Activated T-helper 1 cell treated with anti-CD3 and anti-CD28 coated beads, Interleukin-2, amount 50 U/mL, for 16 hours (primary cell): Measurements from ENCODE around the gene LOX.

Experiments used
- DNase-seq, 2 donors: peaks; one replicate each; pipeline ENCODE4 v3.0.0-alpha.2; 2020; ENCODE audit warnings: low read depth in 1 of 2, low spot score in 1 of 2

Gene LOX

DNA sequence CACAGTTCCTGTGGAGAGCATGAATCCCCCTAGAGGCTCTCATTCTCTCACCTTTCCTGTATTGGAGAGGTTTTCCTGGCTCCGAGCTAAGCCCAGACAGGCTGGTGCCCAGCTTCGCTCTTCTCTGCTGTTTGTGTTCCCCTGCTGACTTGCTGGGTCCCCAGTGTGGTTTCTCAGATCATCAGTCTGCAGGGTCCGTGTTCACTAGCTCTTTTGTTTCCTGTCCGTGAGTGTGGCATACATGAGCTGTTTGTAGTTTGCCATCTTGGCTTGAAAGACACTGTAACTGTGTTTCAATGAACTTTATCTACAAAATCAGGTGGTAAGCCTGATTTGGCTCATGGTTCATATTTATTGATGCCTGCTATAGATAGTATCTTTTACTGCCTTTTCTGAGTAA is 23.8 kb downstream of the LOX start:
- no peak for DNase-seq

DNA sequence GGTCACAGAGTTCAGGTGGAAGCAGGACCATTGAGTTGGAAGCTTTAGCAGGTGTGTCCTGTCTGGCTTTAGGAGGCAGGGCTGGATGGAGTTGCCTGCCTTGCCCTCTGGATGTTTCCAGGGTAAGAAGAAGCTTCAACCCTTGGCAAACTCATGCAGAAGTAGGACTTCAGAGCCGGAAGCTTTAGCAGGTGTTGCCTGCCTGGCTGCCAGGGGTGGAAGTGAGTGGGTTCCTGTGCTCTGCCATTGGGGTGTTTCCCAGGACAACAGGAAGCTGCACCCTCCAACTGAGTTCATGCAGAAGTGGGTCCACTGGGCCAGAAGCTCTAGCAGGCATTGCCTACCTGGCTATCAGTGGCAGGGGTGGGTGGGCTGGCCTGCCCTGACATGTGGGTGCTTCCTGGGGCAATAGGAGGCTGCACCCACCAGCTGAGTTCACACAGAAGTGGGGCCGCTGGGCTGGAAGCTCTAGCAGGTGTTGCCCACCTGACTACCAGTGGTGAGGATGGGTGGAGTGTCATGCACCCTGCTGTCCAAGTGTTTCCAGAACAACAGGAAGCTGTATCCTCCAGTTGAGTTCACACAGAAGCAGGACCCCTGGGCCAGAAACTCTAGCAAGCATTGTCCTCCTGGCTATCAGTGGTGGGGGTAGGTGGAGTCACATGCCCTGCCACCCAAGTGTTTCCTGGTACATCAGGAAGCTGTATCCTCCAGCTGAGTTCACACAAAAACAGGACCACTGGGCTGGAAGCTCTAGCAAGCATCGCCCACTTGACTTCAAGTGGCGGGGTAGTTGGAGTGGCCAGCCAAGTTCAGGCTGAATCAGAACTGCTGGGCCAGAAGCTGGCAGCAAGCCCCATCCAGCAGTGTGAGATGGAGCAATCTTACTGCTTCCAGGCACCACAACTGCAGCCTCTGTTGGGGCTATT is 24.6 kb downstream of the LOX start:
- DNase-seq = no peak

DNA sequence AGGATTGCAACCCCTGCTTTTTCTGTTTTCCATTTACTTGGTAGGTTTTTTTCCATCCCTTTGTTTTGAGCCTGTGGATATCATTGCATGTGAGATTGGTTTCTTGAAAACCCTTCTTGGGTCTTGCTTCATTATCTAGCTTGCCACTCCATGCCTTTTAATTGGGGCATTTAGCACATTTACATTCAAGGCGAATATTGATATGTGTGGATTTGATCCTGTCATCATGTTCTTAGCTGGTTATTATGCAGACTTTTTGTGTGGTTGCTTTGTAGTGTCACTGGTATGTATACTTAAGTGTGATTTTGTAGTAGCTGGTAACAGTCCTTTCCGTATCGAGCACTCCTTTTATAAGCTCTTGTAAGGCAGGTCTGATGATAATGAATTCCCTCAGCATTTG is 26.5 kb downstream of the LOX start:
- no peak for DNase-seq

DNA sequence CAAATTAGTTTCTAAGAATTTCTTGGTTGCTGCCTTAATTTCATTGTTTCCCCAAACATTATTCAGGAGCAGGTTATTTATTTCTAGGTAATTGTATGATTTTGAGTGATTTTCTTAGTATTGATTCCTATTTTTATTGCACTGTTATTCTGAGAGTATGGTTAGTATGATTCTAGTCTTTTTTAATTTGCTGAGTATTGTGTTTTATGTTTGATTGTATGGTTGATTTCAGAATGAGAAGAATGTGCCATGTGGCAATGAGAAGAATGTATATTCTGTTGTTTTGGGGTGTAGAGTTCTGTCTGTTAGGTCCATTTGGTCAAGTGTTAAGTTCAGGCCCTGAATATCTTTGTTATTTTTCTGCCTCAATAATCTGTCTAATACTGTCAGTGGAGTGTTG is 27.1 kb downstream of the LOX start:
- DNase-seq = no peak

DNA sequence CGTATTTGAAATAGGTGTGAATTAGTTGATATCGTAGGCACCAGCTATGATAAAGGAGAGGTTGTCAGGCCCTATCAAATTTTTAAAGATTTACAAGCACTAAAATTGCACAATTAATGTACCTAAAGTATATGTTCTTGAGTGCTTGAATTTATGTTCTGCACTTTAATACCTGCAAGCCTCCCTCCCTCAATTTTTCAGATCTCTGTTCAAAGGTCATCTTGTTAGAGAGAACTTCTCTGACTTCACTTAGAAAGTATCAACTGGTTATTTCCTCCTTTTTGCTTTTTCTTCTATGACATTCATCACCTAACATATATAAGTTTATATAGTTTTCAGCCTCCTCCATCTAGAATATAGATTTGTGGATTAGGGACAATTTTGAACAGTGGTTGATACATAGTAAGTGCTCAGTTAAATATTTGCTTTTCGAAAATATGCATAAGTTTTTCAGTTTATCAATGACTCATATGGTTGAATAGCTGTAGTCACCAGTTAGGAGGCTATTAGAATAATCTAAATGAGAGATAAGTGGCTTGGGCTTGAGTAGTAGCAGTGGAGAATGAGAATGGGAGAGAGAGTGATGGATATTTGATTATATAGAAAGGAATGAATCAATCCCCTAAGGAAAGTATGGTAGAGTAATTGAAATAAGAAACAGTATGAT is 37.3 kb downstream of the LOX start:
- DNase-seq = no peak

DNA sequence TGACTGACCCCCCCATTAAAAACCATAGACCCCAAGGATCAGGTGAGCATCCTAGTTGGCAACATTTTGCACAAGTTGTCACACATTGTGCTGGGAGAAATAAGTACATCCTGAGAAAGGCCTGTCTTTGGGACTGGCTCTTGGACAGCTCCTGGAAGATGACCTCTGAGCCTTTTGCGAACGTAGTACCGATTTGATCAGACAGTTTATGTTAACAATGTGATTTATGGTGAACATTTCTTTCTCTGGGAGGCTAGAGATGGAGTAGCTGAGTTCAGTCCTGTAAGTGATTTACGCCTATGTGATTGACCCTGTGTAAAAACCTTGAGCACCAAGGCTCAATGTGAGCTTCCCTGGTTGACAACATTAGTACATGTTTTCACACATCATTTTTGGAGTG is 41.7 kb downstream of the LOX start:
- DNase-seq = no peak

DNA sequence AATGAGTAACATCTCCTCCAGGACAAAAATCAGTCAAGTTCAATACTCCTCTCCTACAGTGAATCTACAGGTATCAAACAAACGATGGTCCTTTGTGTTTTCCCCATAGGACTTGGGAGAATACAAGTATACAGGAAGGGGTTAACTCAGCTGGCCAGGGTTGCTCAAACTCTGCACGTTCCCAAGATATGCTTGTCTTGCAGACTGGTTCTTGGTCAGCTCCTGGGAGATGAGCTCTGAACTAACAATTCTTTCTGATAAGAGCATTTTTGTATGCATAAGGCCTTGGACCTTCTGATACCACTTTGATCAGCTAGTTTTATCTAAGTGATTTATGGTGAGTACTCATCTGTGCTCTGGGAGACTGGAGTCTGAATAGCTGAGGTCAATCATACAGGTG is 42.1 kb downstream of the LOX start:
- no peak for DNase-seq

DNA sequence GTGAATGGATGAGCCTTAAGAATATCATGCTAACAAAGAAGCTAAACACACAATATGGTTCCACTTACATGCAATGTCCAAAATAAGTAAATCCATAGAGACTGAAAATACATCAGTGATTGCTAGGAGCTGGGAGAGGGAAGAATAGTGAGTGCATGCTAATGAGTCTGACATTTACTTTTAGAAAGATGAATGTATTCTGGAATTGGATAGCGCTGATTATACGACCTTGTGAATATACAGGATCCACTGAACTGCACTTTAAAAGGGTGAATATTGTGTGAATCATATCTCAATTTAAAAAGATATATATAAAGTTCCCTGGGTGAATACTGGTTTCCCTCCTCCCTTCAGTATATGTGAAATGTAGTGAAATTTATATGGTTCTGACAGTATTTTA is 46.2 kb downstream of the LOX start:
- no peak for DNase-seq

DNA sequence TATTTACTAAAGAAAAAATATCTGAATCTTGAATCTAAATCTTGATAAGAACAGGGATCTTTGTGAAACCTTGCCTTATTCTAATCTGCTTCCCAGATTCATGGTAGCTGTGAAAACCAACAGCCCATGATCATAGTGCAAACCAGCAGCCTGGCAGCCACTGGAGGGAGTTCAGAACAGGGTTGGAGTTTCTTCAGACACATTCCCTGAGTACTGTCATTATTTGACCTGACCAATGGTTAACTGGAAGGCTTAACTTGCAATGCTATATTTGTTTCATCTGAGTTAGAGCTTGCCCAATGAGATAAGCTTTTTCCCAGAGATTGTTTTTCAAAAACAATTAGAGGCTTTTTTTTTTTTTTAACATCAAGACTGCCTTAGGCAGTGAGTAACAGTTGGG is 47.8 kb downstream of the LOX start:
- no peak for DNase-seq

DNA sequence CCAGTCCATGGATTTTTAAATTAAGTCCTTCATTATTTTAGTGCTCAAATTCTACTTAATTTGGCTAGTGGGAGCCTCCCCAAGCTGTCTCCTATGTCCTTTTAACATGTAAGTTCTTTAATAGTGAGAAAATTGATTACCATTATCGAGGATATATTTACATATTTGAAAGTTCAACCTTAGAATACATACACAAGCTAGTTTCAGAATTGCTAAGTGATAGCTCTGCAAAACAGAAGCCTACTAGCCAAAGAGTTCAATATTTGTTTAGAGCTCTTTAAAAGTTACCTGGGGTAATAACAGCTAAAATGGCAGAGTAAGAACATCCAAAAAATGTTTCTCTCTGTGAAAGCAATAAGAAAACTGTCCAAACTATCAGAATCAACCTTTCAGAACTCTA is 48.2 kb downstream of the LOX start:
- no peak for DNase-seq

DNA sequence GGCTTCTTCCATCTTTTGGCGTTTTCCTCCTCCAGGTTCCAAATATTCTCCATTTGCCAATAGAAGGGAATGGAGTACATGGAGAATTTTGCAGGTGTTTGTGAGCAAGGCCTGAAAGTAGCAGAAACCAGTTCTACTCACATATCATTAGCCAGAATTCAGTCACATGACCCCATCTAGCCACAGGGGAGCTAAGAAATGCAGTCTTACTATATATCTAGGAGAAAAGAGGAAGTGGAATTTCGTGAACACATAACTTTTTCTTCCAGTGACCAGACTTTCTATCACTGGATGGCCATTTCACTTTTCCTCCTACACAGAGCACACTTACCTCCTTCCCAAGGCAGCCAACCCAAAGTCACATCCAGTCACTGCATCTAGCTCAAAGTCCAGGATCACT is 55.1 kb downstream of the LOX start:
- no peak for DNase-seq

DNA sequence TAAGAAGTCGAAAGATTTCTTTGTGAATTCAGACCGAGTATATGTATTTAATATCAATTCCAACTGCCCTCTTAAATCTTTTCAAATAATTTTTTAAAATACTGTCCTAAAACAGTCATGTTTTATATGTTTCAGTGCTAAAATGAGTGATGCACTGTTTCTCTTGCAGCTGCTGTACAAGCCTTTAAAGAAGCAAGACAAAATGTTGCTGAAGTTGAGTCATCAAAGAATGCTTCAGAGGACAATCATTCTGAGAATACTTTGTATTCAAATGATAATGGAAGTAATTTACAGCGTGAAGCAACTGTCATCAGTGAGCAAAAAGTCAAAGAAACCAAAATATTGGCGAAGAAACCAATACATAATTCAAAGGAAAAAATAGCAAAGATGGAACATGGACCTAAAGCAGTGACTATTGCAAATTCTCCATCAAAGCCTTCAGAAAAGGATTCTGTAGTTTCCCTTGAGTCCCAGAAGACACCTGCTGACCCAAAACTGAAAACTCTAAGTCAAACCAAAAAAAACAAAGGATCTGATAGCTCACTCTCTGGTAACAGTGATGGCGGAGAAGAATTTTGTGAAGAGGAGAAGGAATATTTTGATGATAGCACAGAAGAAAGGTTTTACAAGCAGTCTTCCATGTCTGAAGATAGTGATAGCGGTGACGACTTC is 58.0 kb downstream of the LOX start:
- DNase-seq = no peak

DNA sequence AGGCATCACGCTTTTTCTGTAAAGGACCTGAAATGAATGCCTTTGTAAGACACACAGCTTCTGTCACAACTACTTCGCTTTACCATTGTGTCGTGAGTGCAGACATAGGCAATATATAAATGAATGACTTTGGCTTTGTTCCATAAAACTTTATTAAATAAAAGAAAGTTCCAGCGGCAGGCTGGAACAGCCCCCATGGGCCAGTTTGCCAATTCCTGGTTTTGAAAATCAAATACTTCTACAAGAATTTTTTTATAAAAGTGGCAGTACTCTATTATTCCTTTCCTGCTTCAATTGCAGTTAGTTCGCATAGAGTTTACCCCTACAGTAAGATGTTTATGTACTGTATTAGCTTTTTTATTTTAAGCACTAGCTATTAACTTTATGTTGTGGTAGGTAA is 62.6 kb downstream of the LOX start:
- no peak for DNase-seq

DNA sequence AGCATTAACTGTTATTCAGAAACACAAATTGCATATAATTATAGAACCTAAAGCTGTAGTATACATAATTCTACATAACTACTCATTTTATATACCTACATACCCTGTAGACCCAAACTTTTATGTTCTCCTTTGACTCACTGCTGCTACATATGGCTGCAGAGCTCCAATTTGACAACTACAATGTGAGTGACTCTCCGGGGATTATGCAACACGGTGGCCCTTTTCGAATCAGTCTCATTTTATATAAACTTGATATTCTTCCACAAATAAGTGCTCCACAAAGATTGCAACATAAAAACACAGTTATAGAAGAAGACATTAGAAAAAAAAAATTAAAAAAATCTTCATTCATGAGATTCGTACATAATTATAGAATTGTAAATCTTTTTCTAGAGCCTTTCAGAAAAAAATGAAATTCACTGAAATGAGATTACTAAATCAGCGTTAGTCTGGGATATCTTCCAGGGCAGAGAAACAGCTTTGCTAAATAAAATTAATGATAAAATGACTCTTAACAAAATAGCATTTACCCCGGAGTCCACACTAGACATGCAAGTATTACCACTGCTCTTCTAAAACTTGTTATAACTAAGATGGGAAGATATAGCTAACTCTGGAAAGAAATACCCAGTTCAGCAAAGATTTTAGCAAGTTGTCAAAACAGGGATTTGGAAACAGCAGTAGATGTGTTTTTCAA is 63.7 kb downstream of the LOX start:
- DNase-seq = no peak
